Hepatocyte (in vitro differentiated cells): Measurements from ENCODE around the gene FAM177B.

ENCODE experiments used
- CTCF ChIP-seq: fragments of 200-600 bp; sonication (generic); IDR thresholded peaks from 2 replicates; pipeline ENCODE4 v1.5.1; 2016; ENCODE audit warnings: antibody characterized with exemption, mild to moderate bottlenecking; ENCODE audit not compliant: poor library complexity
- EZH2 ChIP-seq: fragments of 200-600 bp; sonication (generic); IDR thresholded peaks from 2 replicates; pipeline ENCODE4 v1.6.1; 2016; ENCODE audit warnings: antibody characterized with exemption, mild to moderate bottlenecking, borderline replicate concordance

- no peak for TF ChIP-seq CTCF
- TF ChIP-seq EZH2: no peak
Observed at GRCh38 chr1:222711319-222712252, 25.4 kb upstream of the FAM177B start.
